ENCODE results near the gene ARL16. TPM values are rescaled to one million over a fixed set of nuclear protein-coding genes. Genes with fewer than 3 reads are reported as not detected.

ARL16 gene
- total RNA-seq, 2 experiments from 2014 or later = 17.9 to 19.2 TPM

DNA sequence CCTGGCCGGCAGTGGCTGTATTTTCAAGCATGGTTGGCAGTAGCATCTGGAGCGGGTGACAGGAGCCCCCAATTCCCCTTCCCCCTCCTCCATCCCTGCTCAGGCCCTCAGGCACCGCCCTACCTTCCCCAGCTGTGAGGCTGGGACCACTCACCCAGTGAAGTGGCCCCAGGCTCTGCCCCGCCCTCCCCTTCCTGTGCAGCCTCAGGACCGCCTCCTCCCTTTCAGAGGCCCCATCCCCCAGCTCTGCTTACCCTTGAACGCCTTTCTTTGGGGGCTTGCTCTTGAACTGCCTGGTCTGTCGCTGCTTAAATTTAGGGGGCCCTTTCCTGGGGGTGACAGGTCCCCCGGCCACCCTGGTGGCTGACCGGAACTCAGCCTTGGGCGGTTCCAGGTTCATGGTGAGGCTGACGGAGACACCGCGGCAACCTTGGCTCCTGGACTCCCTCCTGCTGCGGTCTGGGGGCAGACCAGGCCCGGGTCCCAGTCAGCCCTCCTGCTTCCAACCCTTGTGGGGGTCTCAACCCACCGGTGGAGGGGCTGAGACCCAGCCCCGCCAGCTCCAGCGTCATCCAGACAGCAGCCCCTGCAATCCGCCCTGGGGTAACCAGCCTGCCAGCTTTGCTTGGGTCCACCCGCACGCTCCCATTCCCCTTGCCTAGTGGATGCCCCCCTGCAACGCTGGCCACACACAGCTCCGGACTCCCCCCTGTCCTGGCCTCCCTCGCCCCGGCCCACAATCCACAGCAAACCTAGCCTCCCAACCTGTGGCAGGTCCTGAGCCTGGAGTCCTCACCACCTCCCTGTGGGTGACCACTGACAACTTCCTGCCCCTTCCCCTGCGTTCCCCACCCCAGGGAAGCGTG is 30.5 kb downstream of the ARL16 start:
- H3K9me3 Mint-ChIP-seq = no peaks in the 10 kb centered on the region
- DNase-seq = peak; percentile 39
- peaks cover 13% of the 10 kb centered on the region for H3K4me1 Mint-ChIP-seq
- peak overlapping the region; percentile 69 for H3K27ac Mint-ChIP-seq
- no peaks in the 10 kb centered on the region for H3K36me3 Mint-ChIP-seq
- peaks cover 18% of the 10 kb centered on the region for H3K27me3 Mint-ChIP-seq
- peak overlapping the region; percentile 83 for H3K4me3 Mint-ChIP-seq

DNA sequence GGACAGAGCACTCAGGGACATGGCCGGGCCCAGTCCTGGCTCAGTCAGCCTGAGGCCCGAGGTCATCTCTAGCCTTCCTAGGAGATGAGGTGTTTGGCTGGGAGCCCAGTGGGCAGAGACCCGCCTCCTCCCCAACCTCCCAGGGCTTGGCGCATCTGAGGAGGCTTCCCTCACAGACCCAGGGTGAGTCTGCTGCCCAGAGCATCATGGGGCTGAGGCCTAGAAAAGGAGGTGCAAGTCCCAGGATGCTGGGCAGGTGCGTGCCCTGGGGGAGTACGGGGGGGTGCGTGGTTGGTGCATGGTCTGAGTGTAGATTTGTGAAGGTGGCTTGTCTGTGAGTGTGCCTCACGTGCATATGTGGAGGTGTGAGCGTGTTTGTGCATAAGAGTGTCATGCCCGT is 31.9 kb downstream of the ARL16 start:
- Mint-ChIP-seq H3K27ac (no peak overlapping the region), H3K9me3 (no peaks in the 10 kb centered on the region), H3K36me3 (no peaks in the 10 kb centered on the region), H3K4me3 (peak overlapping the region; percentile 5), H3K27me3 (peaks cover 26% of the 10 kb centered on the region), H3K4me1 (peaks cover 9% of the 10 kb centered on the region)
- no peak for DNase-seq

DNA sequence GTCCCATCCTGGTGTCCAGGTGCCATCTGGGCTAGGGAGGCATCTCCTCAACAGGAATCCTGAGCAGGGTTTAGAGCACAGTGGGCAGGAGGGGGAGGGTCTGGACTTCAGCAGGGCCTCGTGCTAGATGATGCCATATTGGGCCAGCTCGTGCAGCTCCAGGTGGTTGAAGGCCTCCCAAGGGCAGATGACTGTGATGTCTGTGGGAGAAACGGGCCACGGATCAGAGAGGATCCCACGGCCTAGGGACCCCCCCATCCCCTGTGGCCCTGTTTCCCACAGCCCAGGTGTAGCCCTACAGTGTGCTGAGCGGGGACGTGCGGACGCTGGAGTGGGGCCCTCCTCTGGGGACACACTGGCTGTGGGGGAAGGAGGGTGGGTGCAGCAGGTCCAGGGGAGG is 32.6 kb downstream of the ARL16 start:
- Mint-ChIP-seq H3K36me3 (no peaks in the 10 kb centered on the region), H3K4me3 (no peak overlapping the region)

DNA sequence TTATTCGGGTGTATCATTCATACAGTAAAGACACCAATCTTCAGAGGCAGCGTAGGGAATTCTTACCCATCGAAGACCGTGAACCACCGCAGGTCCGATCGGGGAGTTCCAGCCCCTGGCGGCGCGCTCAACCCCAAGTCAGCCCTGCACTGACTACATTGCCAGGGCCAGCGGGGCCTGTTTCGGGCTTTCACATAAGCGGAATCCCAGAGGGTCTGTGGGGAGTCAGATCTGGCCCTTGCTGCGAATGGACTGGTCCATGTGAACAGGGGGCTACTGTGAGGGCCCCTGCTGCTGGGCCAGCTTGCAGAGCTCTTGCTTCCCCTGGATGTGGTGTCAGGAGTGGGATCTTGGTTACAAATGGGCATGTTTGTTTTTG is 34.9 kb downstream of the ARL16 start:
- H3K27me3 Mint-ChIP-seq = peaks cover 26% of the 10 kb centered on the region
- H3K4me1 Mint-ChIP-seq = peaks cover 7% of the 10 kb centered on the region
- no peak overlapping the region for H3K27ac Mint-ChIP-seq
- no peak for DNase-seq
- H3K4me3 Mint-ChIP-seq = no peak overlapping the region
- H3K9me3 Mint-ChIP-seq = no peaks in the 10 kb centered on the region
- H3K36me3 Mint-ChIP-seq = no peaks in the 10 kb centered on the region

More for the DNA sequence above, 32.6 kb downstream of the ARL16 start:
- DNase-seq = no peak
- Mint-ChIP-seq H3K4me1 (peaks cover 9% of the 10 kb centered on the region), H3K9me3 (no peaks in the 10 kb centered on the region), H3K27me3 (peaks cover 26% of the 10 kb centered on the region), H3K27ac (no peak overlapping the region)

DNA sequence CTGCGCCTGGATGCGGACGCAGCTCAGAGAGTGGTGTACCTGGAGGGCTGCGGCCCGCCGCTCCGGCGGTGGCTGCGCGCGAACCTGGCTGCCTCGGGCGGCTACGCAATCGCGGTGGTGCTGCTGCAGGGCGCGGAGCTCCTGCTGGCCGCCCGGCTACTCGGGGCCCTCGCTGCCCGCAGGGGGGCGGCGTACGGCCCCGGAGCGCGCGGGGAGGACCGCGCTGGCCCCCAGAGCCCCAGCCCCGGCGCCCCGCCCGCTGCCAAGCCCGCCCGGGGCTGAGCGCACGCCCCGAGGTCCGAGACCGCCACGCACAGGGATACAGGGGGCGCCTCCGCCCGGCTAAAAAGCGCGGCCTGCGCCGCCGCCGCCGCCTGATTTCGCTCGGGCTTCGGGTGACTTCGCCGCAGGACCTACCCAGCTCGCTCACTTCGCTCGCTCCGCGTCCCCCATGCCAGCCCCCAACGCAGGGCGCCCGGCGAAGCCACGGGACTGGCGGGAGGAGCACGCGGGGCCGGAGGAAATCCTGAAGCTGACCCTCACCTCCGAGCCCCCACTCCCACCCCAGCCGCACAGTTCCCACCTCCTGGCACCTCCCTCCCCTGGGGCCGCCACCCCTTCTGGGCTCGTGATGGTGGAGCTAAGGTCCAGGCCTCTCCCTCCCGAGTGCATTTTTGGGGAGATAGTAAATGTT is 35.4 kb downstream of the ARL16 start:
- H3K36me3 Mint-ChIP-seq = no peaks in the 10 kb centered on the region
- peaks cover 2% of the 10 kb centered on the region for H3K4me1 Mint-ChIP-seq
- no peak for DNase-seq
- no peak overlapping the region for H3K4me3 Mint-ChIP-seq
- H3K27ac Mint-ChIP-seq = no peak overlapping the region
- no peaks in the 10 kb centered on the region for H3K9me3 Mint-ChIP-seq
- peaks cover 23% of the 10 kb centered on the region for H3K27me3 Mint-ChIP-seq

DNA sequence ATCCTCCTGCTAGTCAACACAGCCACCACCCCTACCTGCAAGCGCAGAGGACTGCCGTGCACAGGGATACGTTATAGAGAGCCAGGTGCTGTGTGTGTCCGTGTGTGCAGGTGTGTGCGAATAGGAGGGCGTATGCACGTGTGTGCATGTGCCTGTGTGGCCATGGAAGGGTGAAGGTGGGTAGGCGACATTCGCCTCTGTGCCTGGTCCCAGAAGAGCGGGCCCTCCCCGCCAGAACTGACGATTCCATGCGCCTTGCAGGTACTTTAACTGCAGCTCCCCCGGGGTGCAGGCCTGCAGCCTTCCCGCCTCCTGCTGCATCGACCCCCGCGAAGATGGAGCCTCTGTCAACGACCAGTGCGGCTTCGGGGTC is 36.0 kb downstream of the ARL16 start:
- no peak overlapping the region for H3K27ac Mint-ChIP-seq
- peaks cover 23% of the 10 kb centered on the region for H3K27me3 Mint-ChIP-seq
- DNase-seq = no peak
- H3K4me3 Mint-ChIP-seq = no peak overlapping the region
- no peaks in the 10 kb centered on the region for H3K36me3 Mint-ChIP-seq
- no peaks in the 10 kb centered on the region for H3K9me3 Mint-ChIP-seq
- peaks cover 2% of the 10 kb centered on the region for H3K4me1 Mint-ChIP-seq

DNA sequence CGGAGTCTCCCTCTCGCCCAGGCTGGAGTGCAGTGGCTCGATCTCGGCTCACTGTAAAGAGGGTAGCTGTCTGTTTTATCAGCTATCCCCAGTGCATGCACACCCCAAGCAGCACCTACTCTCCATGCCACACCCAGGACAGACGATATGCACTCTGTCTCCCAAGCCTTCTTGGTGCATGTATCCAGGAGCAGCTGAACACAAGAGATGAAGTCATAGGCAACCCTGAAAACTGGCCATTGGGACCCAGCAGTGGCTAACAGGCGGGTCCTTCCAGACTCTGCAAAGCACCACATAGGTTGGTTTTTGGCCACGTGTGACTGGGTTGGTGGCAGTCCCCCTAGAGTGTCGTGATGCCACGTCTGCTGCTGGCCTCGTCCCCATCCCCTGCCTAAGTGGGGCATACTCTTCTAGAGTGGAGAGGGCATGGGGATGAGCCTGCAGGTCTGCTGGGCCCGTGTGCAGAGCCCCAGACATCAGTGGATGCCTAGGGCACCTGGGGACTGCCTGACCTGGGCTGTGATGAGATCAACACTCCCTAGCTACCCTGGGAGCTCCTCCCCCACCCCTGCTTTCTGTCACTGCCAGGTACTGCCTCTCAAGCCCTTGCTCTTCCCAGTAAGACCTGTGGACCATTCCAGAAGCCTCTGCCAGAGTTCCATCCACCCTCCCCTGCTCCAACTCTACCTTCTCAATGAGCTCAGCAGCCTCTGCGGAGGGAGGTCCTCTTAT is 36.6 kb downstream of the ARL16 start:
- no peak overlapping the region for H3K27ac Mint-ChIP-seq

DNA sequence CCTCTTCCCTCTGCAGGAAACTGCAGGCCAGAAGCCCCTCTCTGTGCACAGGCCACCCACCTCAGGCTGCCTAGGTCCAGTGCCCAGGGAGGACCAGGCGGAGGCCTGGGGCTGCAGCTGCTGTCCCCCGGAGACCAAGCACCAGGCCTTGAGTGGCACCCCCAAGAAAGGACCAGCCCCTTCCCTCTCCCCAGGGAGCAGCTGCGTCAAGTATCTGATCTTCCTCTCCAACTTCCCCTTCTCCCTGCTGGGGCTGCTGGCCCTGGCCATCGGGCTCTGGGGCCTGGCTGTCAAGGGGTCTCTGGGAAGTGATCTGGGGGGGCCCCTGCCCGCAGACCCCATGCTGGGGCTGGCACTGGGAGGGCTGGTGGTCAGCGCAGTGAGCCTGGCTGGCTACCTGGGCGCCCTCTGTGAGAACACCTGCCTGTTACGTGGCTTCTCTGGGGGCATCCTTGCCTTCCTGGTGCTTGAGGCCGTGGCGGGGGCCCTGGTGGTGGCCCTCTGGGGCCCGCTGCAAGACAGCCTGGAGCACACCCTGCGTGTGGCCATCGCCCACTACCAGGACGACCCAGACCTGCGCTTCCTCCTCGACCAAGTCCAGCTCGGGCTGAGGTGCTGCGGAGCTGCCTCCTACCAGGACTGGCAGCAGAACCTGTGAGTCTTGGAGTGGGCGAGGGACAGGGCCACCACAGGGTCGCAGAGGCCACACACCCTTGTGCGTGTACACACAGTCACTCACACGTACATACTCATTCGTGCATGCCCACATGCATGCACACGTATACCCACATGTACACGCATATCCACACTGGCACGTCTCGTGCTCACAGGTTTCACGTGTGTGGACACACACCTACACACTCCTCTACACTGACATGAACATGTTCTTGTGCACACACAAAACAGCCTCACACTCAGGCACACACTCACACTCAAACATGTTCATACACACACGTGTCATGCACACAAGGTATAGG is 38.3 kb downstream of the ARL16 start:
- H3K27ac Mint-ChIP-seq = no peak overlapping the region
- no peaks in the 10 kb centered on the region for H3K36me3 Mint-ChIP-seq
- no peak for DNase-seq
- H3K4me1 Mint-ChIP-seq = no peaks in the 10 kb centered on the region
- no peak overlapping the region for H3K4me3 Mint-ChIP-seq
- H3K27me3 Mint-ChIP-seq = peaks cover 23% of the 10 kb centered on the region
- H3K9me3 Mint-ChIP-seq = no peaks in the 10 kb centered on the region

More for the DNA sequence above, 36.6 kb downstream of the ARL16 start:
- H3K4me3 Mint-ChIP-seq = no peak overlapping the region
- DNase-seq = no peak
- no peaks in the 10 kb centered on the region for H3K36me3 Mint-ChIP-seq
- no peaks in the 10 kb centered on the region for H3K9me3 Mint-ChIP-seq
- peaks cover 2% of the 10 kb centered on the region for H3K4me1 Mint-ChIP-seq
- H3K27me3 Mint-ChIP-seq = peaks cover 23% of the 10 kb centered on the region

DNA sequence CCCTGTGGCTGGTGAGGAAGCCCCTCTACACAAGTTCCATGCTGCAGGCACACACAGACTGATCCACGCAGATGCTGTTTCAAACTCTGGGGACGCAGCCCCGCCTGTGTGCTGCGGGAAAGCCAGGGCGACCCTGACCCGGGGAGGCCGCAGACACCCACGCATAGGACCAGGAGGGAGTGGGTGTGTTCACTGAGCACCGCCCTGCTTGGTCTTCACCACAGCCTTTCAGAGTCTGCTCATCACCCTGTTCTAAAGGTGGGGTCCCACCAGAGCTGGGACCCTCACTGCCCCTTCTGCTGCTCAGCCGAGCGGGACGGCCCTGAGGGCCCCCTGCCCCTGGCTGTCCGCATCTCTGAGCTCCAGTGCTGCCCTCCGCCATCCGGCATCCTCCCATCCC is 39.1 kb downstream of the ARL16 start:
- DNase-seq = no peak
- H3K9me3 Mint-ChIP-seq = no peaks in the 10 kb centered on the region
- H3K4me1 Mint-ChIP-seq = no peaks in the 10 kb centered on the region
- H3K27ac Mint-ChIP-seq = no peak overlapping the region
- peaks cover 18% of the 10 kb centered on the region for H3K27me3 Mint-ChIP-seq
- H3K4me3 Mint-ChIP-seq = no peak overlapping the region
- no peaks in the 10 kb centered on the region for H3K36me3 Mint-ChIP-seq

DNA sequence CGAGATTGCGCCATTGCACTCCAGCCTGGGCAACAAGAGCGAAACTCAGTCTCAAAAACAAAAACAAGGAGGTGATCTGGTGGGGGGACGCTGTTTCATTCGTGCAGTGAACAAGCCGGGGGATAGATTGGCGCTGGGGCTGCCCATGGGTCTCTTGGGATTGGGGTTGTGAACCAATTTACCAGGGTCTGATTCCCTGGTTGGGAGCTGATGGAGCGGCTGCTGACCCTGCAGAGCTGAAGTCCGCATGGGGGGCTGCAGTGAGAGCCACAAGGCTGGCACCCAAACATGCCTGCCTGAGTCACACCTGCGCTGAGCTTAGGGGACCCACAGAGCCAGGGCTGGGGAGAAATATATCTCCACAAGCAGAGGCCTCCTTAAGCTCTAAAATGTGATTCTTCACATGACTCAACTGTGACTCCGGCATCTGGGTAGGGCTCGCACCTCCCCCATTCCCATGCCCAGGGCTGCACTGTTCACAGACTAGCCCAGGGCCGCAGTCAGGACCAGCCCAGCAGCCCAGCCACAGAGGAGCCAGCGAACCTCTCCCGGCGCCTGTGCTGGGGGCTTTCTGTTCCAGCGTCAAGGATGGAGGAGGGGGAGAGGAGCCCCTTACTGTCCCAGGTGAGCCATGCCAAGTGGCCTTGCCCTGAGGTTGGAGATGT is 41.6 kb downstream of the ARL16 start:
- Mint-ChIP-seq H3K27ac (no peak overlapping the region), H3K27me3 (no peaks in the 10 kb centered on the region), H3K36me3 (no peaks in the 10 kb centered on the region), H3K9me3 (no peaks in the 10 kb centered on the region), H3K4me1 (peaks cover 3% of the 10 kb centered on the region), H3K4me3 (no peak overlapping the region)
- no peak for DNase-seq

DNA sequence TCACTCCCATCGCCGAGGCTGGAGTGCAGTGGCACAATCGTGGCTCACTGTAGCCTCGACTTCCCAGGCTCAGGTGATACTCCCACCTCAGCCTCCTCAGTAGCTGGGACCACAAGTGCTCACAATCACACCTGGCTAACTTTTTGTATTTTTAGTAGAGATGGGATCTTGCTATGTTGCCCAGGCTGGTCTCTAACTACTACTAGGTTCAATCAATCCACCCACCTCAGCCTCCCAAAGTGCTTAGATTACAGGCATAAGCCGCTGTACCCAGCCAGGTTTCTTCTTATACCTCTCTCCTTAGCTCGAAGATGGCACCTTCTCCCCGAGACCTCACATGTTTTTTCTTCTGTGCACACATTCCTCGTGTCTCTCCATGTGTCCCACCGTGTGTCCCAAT is 43.6 kb downstream of the ARL16 start:
- no peaks in the 10 kb centered on the region for H3K27me3 Mint-ChIP-seq
- H3K9me3 Mint-ChIP-seq = no peaks in the 10 kb centered on the region
- H3K4me1 Mint-ChIP-seq = peaks cover 12% of the 10 kb centered on the region

DNA sequence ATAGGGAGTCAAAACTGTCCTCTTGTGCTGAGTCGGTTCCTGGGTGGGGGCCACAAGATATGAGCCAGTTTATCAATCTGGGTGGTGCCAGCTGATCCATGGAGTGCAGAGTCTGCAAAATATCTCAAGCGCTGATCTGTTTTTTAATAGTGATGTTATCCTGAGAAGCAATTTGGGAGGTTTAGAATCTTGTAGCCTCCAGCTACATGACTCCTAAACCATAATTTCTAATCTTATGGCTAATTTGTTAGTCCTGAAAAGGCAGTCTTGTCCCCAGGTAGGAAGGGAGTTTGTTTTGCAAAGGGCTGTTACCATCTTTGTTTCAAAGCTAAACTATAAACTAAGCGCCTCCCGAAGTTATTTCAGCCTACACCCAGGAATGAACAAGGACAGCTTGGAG is 44.9 kb downstream of the ARL16 start:
- Mint-ChIP-seq H3K27ac (no peak overlapping the region), H3K4me3 (no peak overlapping the region), H3K27me3 (no peaks in the 10 kb centered on the region)

More for the DNA sequence above, 43.6 kb downstream of the ARL16 start:
- peaks cover 3% of the 10 kb centered on the region for H3K36me3 Mint-ChIP-seq
- no peak overlapping the region for H3K27ac Mint-ChIP-seq
- no peak for DNase-seq
- H3K4me3 Mint-ChIP-seq = no peak overlapping the region

DNA sequence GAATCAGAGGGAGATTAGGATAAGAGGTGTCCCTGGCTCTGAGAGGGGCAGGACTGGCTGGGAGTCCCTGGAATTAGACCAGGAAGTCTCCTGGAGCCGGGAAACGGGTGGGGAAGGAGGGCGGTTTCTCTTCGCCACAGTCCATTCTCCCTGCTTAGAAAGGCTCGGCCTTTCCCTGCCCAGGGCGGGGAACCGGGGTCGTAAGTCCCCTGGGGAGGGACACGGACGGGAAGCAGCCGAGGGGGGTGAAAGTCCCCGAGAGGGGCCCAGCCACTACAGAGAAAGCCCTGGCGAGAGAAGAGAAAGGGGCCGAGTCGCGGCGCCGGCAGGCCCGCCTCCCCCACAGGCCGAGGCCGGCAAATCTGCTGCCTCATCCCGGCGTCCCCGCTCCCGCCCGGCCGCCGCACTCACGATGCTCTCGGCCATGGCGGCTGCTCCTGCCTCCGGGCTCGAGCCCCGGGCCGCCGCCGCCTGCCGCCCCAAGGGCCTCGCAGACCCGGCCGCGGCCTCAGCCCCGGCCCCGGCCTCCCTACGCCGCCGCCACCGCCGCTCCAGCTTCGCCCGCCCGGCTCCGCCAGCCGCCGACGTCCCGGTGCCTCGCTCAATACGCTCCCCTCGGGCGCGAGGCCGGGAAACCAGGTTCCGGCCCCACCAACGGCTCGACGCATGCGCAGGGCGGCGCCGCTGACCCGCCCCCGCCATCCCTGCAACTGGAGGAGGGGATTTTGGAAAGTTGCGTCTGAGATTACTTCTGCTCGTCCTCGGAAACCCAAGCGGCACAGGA is 46.9 kb downstream of the ARL16 start, which contains the start of the genes NPLOC4 and TSPAN10:
Gene NPLOC4, minus strand, starts transcription at position 608 of the 784 bp plus-strand sequence. Its CDS starts 182 bp downstream, at position 426.
Gene TSPAN10, plus strand, starts transcription at position 692 of the 784 bp plus-strand sequence. CDS start 5,217 bp downstream, outside the sequence.
- Mint-ChIP-seq H3K4me3 (peak within 1 kb of the TSS; percentile 95), H3K4me1 (peaks cover 17% of the 10 kb centered on the region), H3K36me3 (peaks cover 8% of the 10 kb centered on the region), H3K9me3 (no peaks in the 10 kb centered on the region), H3K27ac (peak within 1 kb of the TSS; percentile 87), H3K27me3 (no peaks in the 10 kb centered on the region)
- peak; percentile 88 for DNase-seq

More for the DNA sequence above, 44.9 kb downstream of the ARL16 start:
- Mint-ChIP-seq H3K4me1 (peaks cover 12% of the 10 kb centered on the region), H3K9me3 (no peaks in the 10 kb centered on the region), H3K36me3 (peaks cover 3% of the 10 kb centered on the region)
- no peak for DNase-seq
